ENCODE measurements around the gene DHX57.
"Not testable (repeated sequence)": the region's sequence is repeated elsewhere in the genome, so short reads cannot be mapped to it uniquely, and the experiment has no call there.

Gene DHX57

GRCh38 chr2:38863061-38863695 lies 12.6 kb downstream of the DHX57 start:
- DNase-seq (ENCODE audit: low spot score), result no peak

- no peak for DNase-seq (ENCODE audit: low spot score)
Observed at GRCh38 chr2:38862476-38862875, 13.3 kb downstream of the DHX57 start.

- DNase-seq (ENCODE audit: low spot score), result no peak
Observed at GRCh38 chr2:38856165-38856564, 19.6 kb downstream of the DHX57 start.

GRCh38 chr2:38850045-38850444 lies 25.7 kb downstream of the DHX57 start:
- DNase-seq (ENCODE audit: low spot score), result no peak

GRCh38 chr2:38836791-38837190 lies 38.9 kb downstream of the DHX57 start:
- no peak for DNase-seq (ENCODE audit: low spot score)

GRCh38 chr2:38835990-38836389 lies 39.7 kb downstream of the DHX57 start:
- DNase-seq (ENCODE audit: low spot score), result no peak

GRCh38 chr2:38835015-38835601 lies 40.6 kb downstream of the DHX57 start:
- no peak for DNase-seq (ENCODE audit: low spot score)

GRCh38 chr2:38830526-38831159 lies 45.1 kb downstream of the DHX57 start:
- DNase-seq (ENCODE audit: low spot score), result no peak

GRCh38 chr2:38829971-38830370 lies 45.8 kb downstream of the DHX57 start:
- DNase-seq (ENCODE audit: low spot score), result no peak

GRCh38 chr2:38828460-38828859 lies 47.3 kb downstream of the DHX57 start:
- no peak for DNase-seq (ENCODE audit: low spot score)

GRCh38 chr2:38827539-38828145 lies 48.1 kb downstream of the DHX57 start:
- DNase-seq (ENCODE audit: low spot score), result not testable (repeated sequence)

GRCh38 chr2:38825956-38826355 lies 49.8 kb downstream of the DHX57 start:
- DNase-seq (ENCODE audit: low spot score), result no peak

- no peak for DNase-seq (ENCODE audit: low spot score)
Observed at GRCh38 chr2:38824906-38825305, 50.8 kb downstream of the DHX57 start.

GRCh38 chr2:38823386-38823785 lies 52.3 kb downstream of the DHX57 start:
- DNase-seq (ENCODE audit: low spot score), result no peak

GRCh38 chr2:38818565-38818964 lies 57.2 kb downstream of the DHX57 start:
- no peak for DNase-seq (ENCODE audit: low spot score)

- DNase-seq (ENCODE audit: low spot score), result no peak
Observed at GRCh38 chr2:38815936-38816335, 59.8 kb downstream of the DHX57 start.

- no peak for DNase-seq (ENCODE audit: low spot score)
Observed at GRCh38 chr2:38810488-38810887, 65.2 kb downstream of the DHX57 start.

GRCh38 chr2:38808677-38809076 lies 67.1 kb downstream of the DHX57 start:
- no peak for DNase-seq (ENCODE audit: low spot score)

GRCh38 chr2:38806733-38807059 lies 69.0 kb downstream of the DHX57 start:
- DNase-seq (ENCODE audit: low spot score), result no peak

GRCh38 chr2:38806015-38806732 lies 69.6 kb downstream of the DHX57 start:
- DNase-seq (ENCODE audit: low spot score), result no peak

- DNase-seq (ENCODE audit: low spot score), result no peak
Observed at GRCh38 chr2:38797953-38798352, 77.8 kb downstream of the DHX57 start.

- no peak for DNase-seq (ENCODE audit: low spot score)
Observed at GRCh38 chr2:38797250-38797676, 78.5 kb downstream of the DHX57 start.

- not testable (repeated sequence) for DNase-seq (ENCODE audit: low spot score)
Observed at GRCh38 chr2:38795016-38795415, 80.7 kb downstream of the DHX57 start.
